Measurements from ENCODE around the gene TAL2. TPM values are rescaled to one million over a fixed set of nuclear protein-coding genes. Genes with fewer than 3 reads are reported as not detected.
A peak's percentile ranks its signal among the peaks of the same experiment; 100 is the strongest.

TAL2 gene
- total RNA-seq, 1 donor from 2014 or later = not detected

DNA sequence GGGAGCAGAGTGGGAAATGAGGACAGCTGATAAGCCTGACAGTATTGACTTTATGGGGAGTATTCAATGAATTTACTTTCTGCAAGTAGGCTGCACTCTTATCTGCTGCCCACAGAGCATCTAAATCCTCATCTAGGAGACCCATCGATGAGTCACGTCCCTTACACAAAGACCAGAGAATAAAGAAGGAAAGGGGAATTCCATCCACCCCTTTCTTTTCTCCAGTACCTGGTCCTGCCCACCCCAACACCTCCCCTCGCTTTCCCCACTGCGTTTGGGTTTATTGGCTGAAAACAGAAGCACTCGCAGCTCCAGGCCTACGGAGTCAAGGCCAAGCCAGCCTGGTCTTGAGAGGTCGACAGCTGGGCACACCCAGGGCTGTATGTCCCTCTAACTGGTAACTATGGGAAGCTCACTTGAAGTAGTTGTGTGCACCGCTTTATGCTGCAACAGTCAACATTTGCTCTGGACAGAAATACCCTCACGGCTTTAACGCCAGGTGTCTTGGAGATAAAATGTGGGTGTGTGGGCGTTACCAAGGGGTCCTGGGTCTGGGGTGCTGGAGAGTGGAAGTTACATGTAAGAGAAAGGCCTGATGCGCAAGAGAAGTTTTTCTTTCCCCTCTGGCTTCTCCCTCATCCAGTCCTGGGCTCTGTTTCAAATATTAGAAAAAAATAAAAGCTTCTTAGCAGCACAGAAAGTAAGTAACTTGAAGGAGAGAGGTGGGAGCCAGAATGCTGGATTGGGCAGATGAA, 14.5 kb upstream of the TAL2 start:
- intact Hi-C loops (cut with DNase I) = no loop called here
- TF ChIP-seq, protein P1, sequence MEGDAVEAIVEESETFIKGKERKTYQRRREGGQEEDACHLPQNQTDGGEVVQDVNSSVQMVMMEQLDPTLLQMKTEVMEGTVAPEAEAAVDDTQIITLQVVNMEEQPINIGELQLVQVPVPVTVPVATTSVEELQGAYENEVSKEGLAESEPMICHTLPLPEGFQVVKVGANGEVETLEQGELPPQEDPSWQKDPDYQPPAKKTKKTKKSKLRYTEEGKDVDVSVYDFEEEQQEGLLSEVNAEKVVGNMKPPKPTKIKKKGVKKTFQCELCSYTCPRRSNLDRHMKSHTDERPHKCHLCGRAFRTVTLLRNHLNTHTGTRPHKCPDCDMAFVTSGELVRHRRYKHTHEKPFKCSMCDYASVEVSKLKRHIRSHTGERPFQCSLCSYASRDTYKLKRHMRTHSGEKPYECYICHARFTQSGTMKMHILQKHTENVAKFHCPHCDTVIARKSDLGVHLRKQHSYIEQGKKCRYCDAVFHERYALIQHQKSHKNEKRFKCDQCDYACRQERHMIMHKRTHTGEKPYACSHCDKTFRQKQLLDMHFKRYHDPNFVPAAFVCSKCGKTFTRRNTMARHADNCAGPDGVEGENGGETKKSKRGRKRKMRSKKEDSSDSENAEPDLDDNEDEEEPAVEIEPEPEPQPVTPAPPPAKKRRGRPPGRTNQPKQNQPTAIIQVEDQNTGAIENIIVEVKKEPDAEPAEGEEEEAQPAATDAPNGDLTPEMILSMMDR (IDR thresholded peaks at IDR 0.05) = no peak
- DNase-seq (no peak), ATAC-seq (no peak)
- Histone ChIP-seq H3K9me3 (no peaks in the 10 kb centered on the region), H3K27me3 (no peaks in the 10 kb centered on the region), H3K36me3 (no peaks in the 10 kb centered on the region), H3K4me1 (no peaks in the 10 kb centered on the region), H3K27ac (no peak overlapping the region), H3K4me3 (no peak overlapping the region)

GRCh38 chr9:105651806-105652205, 10.5 kb upstream of the TAL2 start:
- intact Hi-C loops (cut with DNase I) = no loop called here
- Histone ChIP-seq H3K4me1 (peaks cover 10% of the 10 kb centered on the region), H3K9me3 (no peaks in the 10 kb centered on the region), H3K36me3 (no peaks in the 10 kb centered on the region), H3K27ac (no peak overlapping the region), H3K4me3 (no peak overlapping the region), H3K27me3 (peaks cover 15% of the 10 kb centered on the region)
- no peak for DNase-seq
- TF ChIP-seq, protein P1 (IDR thresholded peaks at IDR 0.05) = no peak
- ATAC-seq = no peak

GRCh38 chr9:105656131-105656921, 5.9 kb upstream of the TAL2 start:
- peak overlapping the region; percentile 42 for H3K4me3 ChIP-seq
- no peaks in the 10 kb centered on the region for H3K36me3 ChIP-seq
- peaks cover 23% of the 10 kb centered on the region for H3K27me3 ChIP-seq
- H3K9me3 ChIP-seq = no peaks in the 10 kb centered on the region
- no peak for DNase-seq
- H3K27ac ChIP-seq = no peak overlapping the region
- peaks cover 10% of the 10 kb centered on the region for H3K4me1 ChIP-seq
- ATAC-seq = peak; percentile 62
- TF ChIP-seq, protein P1 (IDR thresholded peaks at IDR 0.05) = no peak
- intact Hi-C loops (cut with DNase I) = no loop called here

DNA sequence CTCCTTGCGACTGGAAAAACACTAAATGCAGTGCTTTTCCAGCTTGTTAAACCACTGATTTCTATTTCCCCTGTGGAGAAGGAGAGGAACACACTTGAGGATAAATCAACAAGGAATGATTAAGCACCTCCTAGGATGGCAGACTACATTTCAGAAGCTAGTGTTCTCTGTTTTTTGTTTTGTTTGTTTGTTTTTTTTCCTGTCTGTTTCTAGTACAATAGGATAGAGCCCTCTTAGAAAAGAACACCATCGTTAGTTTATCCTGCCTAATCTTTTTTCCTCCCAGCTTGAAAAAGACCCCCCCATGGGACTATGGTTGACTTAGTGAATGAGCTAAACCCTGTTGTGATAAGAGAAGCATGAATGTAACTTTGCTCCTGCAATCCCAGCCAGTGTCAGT, 3.9 kb upstream of the TAL2 start:
- intact Hi-C loops (cut with DNase I) = no loop called here
- H3K9me3 ChIP-seq = no peaks in the 10 kb centered on the region
- peaks cover 10% of the 10 kb centered on the region for H3K4me1 ChIP-seq
- H3K4me3 ChIP-seq = no peak overlapping the region
- H3K27me3 ChIP-seq = peaks cover 23% of the 10 kb centered on the region
- ATAC-seq (no peak), DNase-seq (no peak)
- H3K27ac ChIP-seq = no peak overlapping the region
- no peaks in the 10 kb centered on the region for H3K36me3 ChIP-seq
- TF ChIP-seq, protein P1 (IDR thresholded peaks at IDR 0.05) = no peak

DNA sequence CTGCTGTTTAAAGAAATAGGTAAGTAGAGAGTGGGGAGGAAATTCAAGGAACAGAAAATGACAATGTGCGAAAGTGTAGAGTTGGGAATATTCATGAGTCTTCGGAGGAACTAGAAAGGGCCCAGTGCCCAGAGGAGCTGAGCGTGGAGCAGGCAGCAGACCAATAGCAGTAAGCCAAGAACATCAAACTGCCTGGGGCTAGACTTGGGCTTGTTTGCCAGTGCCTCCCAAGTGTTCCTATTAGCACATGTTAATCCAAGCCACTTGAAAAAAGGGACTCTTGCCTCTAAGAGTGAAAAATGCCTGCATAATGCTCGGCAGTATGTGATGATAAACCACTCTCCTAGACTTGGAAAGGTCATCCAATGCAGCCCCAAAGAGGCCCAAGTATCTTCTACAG, 1.2 kb upstream of the TAL2 start:
- TF ChIP-seq, protein P1 (IDR thresholded peaks at IDR 0.05) = no peak
- intact Hi-C loops (cut with DNase I) = no loop called here
- Histone ChIP-seq H3K27ac (no peak overlapping the region), H3K36me3 (no peaks in the 10 kb centered on the region), H3K27me3 (peaks cover 16% of the 10 kb centered on the region), H3K4me1 (peaks cover 8% of the 10 kb centered on the region), H3K4me3 (no peak overlapping the region), H3K9me3 (no peaks in the 10 kb centered on the region)
- ATAC-seq (no peak), DNase-seq (no peak)
